OCI-LY1 (cell line): Measurements from ENCODE around the gene GRM3.

Experiments used
- H2AFZ ChIP-seq: fragments of 200-600 bp; sonication (generic), shearing (Covaris generic); 2 replicates; pipeline ENCODE4 v1.6.0; 2014; ENCODE audit warnings: antibody characterized with exemption, mild to moderate bottlenecking, low read length
- H3F3A ChIP-seq: fragments of 200-600 bp; sonication (generic), shearing (Covaris generic); 2 replicates; pipeline ENCODE4 v1.6.0; 2014; ENCODE audit warnings: mild to moderate bottlenecking, antibody characterized with exemption, low read length, moderate library complexity; ENCODE audit not compliant: insufficient read depth
- H3K27ac ChIP-seq: fragments of 200-600 bp; sonication (generic); 2 replicates; pipeline ENCODE4 v1.5.1; 2014; ENCODE audit warnings: low read length, mixed run types, mild to moderate bottlenecking, low read depth; ENCODE audit not compliant: poor library complexity, severe bottlenecking
- H3K27me3 ChIP-seq: fragments of 200-600 bp; sonication (generic); 2 replicates; pipeline ENCODE4 v1.6.0; 2014; ENCODE audit warnings: antibody characterized with exemption, mild to moderate bottlenecking, low read length, moderate library complexity; ENCODE audit not compliant: insufficient read depth
- H3K36me3 ChIP-seq: fragments of 200-600 bp; sonication (generic); 2 replicates; pipeline ENCODE4 v1.6.1; 2014; ENCODE audit warnings: mild to moderate bottlenecking, antibody characterized with exemption, low read length, moderate library complexity, mixed read lengths; ENCODE audit not compliant: insufficient read depth
- H3K4me1 ChIP-seq: fragments of 200-600 bp; sonication (generic); 2 replicates; pipeline ENCODE4 v1.5.1; 2014; ENCODE audit warnings: mild to moderate bottlenecking, low read length, moderate library complexity; ENCODE audit not compliant: insufficient read depth, severe bottlenecking
- H3K4me2 ChIP-seq: fragments of 200-600 bp; sonication (generic), shearing (Covaris generic); 2 replicates; pipeline ENCODE4 v1.6.1; 2014; ENCODE audit warnings: low read length
- H3K4me3 ChIP-seq: fragments of 200-600 bp; sonication (generic); 2 replicates; pipeline ENCODE4 v1.5.1; 2014; ENCODE audit warnings: low read length, low read depth, mild to moderate bottlenecking, mixed read lengths; ENCODE audit not compliant: poor library complexity, severe bottlenecking
- H3K79me2 ChIP-seq: fragments of 200-600 bp; shearing (Covaris generic); 2 replicates; pipeline ENCODE4 v1.6.1; 2016; ENCODE audit warnings: mixed run types, low read length, mixed read lengths; ENCODE audit not compliant: insufficient read depth
- H3K9ac ChIP-seq: fragments of 200-600 bp; sonication (generic), shearing (Covaris generic); 2 replicates; pipeline ENCODE4 v1.6.1; 2014; ENCODE audit warnings: mild to moderate bottlenecking, low read length, mixed read lengths
- H3K9me2 ChIP-seq: fragments of 200-600 bp; sonication (generic), shearing (Covaris generic); 2 replicates; pipeline ENCODE4 v1.6.1; 2014; ENCODE audit warnings: low read depth, mild to moderate bottlenecking, low read length, mixed read lengths
- H3K9me3 ChIP-seq: fragments of 200-600 bp; shearing (Covaris generic); 2 replicates; pipeline ENCODE4 v1.6.1; 2014; ENCODE audit warnings: low read length, mixed read lengths
- H4K20me1 ChIP-seq: fragments of 200-600 bp; sonication (generic), shearing (Covaris generic); 2 replicates; pipeline ENCODE4 v1.6.0; 2016; ENCODE audit warnings: mild to moderate bottlenecking, low read length; ENCODE audit not compliant: insufficient read depth
- CTCF ChIP-seq: fragments of 200-600 bp; sonication (generic), shearing (Covaris generic); IDR thresholded peaks from 2 replicates; pipeline ENCODE4 v1.5.1; 2017; ENCODE audit warnings: mild to moderate bottlenecking, antibody characterized with exemption, low read length, moderate library complexity, mixed read lengths
- EZH2 ChIP-seq: fragments of 200-600 bp; sonication (generic), shearing (Covaris generic); IDR thresholded peaks from 2 replicates; pipeline ENCODE4 v1.8.0; 2017; ENCODE audit warnings: borderline replicate concordance, mixed run types, mild to moderate bottlenecking, antibody characterized with exemption, low read length, moderate library complexity, mixed read lengths

Gene GRM3

DNA sequence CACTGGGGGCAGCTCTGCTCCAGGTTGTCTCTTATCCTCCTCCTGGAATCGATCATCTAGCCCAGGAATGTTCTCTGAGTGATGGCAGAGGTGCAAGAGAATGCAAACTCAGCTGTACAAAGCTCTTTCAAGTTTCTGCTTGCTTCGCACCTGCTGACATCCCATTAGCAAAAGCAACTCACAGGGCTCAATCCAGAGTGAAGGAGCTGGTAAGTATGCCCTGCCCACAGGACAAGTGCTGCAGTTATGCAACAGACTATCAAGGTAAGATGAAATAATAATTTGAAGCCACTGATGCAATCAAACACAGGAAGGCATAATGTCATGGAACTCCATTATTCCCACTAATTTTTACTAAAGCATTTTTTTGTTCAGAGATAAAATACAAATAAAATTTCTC, 122.2 kb downstream of the GRM3 start:
- H3K27me3 ChIP-seq = no peaks in the 10 kb centered on the region; the same call in 1 of the 2 replicates
- no peaks in the 10 kb centered on the region for H3F3A ChIP-seq
- no peak overlapping the region for H2AFZ ChIP-seq
- H3K4me1 ChIP-seq = no peaks in the 10 kb centered on the region
- H3K9me3 ChIP-seq = no peaks in the 10 kb centered on the region
- no peak for TF ChIP-seq EZH2
- no peak for TF ChIP-seq CTCF
- no peak overlapping the region for H3K4me3 ChIP-seq
- H3K79me2 ChIP-seq = no peaks in the 10 kb centered on the region
- no peaks in the 10 kb centered on the region for H3K36me3 ChIP-seq
- H3K9ac ChIP-seq = no peak overlapping the region
- no peak overlapping the region for H3K27ac ChIP-seq
- H3K4me2 ChIP-seq = no peak overlapping the region
- no peaks in the 10 kb centered on the region for H4K20me1 ChIP-seq
- H3K9me2 ChIP-seq = 0 out of 2 replicates have a peak, but pooled peaks cover 2% of the 10 kb centered on the region

DNA sequence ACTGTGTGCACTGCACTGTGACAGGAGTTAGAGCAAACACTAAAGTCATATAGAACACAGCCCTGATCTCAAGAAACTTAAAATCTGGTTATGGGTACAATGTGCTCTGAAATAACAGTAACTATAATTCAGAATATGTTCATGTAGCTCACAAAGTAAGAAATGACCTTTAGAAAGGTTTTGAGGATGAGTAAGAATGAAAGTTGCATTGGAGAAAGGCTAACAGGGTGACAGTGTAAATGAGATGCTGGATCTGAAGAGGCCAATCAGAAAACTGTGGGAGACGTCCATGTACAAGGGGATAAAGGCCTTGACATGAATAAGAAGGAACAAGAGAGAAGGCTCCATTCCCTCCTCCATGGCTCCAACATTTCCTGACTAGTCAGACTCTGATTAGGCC, 124.7 kb downstream of the GRM3 start:
- Histone ChIP-seq H2AFZ (no peak overlapping the region), H3K36me3 (no peaks in the 10 kb centered on the region), H4K20me1 (no peaks in the 10 kb centered on the region), H3K4me3 (no peak overlapping the region), H3K27me3 (no peaks in the 10 kb centered on the region; the same call in 1 of the 2 replicates), H3K27ac (no peak overlapping the region), H3K4me1 (no peaks in the 10 kb centered on the region), H3F3A (no peaks in the 10 kb centered on the region), H3K9me2 (no peaks in the 10 kb centered on the region), H3K9ac (no peak overlapping the region), H3K79me2 (no peaks in the 10 kb centered on the region), H3K9me3 (no peaks in the 10 kb centered on the region), H3K4me2 (no peak overlapping the region)
- TF ChIP-seq CTCF (no peak), EZH2 (no peak)

- Histone ChIP-seq H3K9me2 (no peaks in the 10 kb centered on the region), H4K20me1 (no peaks in the 10 kb centered on the region), H3K9me3 (no peaks in the 10 kb centered on the region), H3K36me3 (no peaks in the 10 kb centered on the region), H2AFZ (no peak overlapping the region), H3F3A (no peaks in the 10 kb centered on the region), H3K27ac (no peak overlapping the region), H3K9ac (no peak overlapping the region), H3K27me3 (no peaks in the 10 kb centered on the region; the same call in 1 of the 2 replicates), H3K4me3 (no peak overlapping the region), H3K79me2 (no peaks in the 10 kb centered on the region), H3K4me1 (no peaks in the 10 kb centered on the region), H3K4me2 (no peak overlapping the region)
- TF ChIP-seq CTCF = no peak
- TF ChIP-seq EZH2 = no peak
Observed at GRCh38 chr7:86768967-86769760, 125.5 kb downstream of the GRM3 start.
